GM04503 (cell line): ENCODE results near the gene DAO.

Experiments used
- DNase-seq: peaks from one replicate; pipeline ENCODE4 v3.0.0-alpha.2; 2012; ENCODE audit warnings: low read depth

The DAO gene

GRCh38 chr12:108918960-108919642 is 39.2 kb downstream of the DAO start:
- no peak for DNase-seq

- no peak for DNase-seq
These were observed 42.1 kb downstream of the DAO start for GRCh38 chr12:108921946-108922345.

GRCh38 chr12:108922918-108923317 is 43.0 kb downstream of the DAO start:
- no peak for DNase-seq

GRCh38 chr12:108928695-108929094 is 48.8 kb downstream of the DAO start:
- no peak for DNase-seq

GRCh38 chr12:108930155-108930554 is 50.3 kb downstream of the DAO start:
- no peak for DNase-seq

- no peak for DNase-seq
These were observed 50.9 kb downstream of the DAO start for GRCh38 chr12:108930756-108931155.

GRCh38 chr12:108933949-108934348 is 54.1 kb downstream of the DAO start:
- no peak for DNase-seq

- DNase-seq, result no peak
These were observed 55.4 kb downstream of the DAO start for GRCh38 chr12:108935159-108935763.

- no peak for DNase-seq
These were observed 58.5 kb downstream of the DAO start for GRCh38 chr12:108938247-108938924.

GRCh38 chr12:108939594-108939993 is 59.7 kb downstream of the DAO start:
- DNase-seq, result no peak

- no peak for DNase-seq
These were observed 60.2 kb downstream of the DAO start for GRCh38 chr12:108940138-108940537.

- DNase-seq, result no peak
These were observed 67.2 kb downstream of the DAO start for GRCh38 chr12:108947097-108947496.

GRCh38 chr12:108948367-108948766 is 68.5 kb downstream of the DAO start:
- no peak for DNase-seq

GRCh38 chr12:108949976-108950375 is 70.1 kb downstream of the DAO start:
- DNase-seq, result no peak
